Sigmoid colon (tissue), 4 donors: ENCODE measurements around the gene RCOR1.

Source experiments
- CTCF ChIP-seq, 4 experiments: fragments of 450-650 bp in 3 of 4; fragments of 200-600 bp in 1 of 4; IDR thresholded peaks; one replicate each; pipeline ENCODE4 v1.5.1; 2016 to 2019; ENCODE audit warnings: antibody characterized with exemption in 4 of 4, mild to moderate bottlenecking in 3 of 4, moderate library complexity in 2 of 4
- EP300 ChIP-seq, 4 donors: sonication (generic); formaldehyde crosslinking; IDR thresholded peaks; one replicate each; pipeline ENCODE4 v1.6.1; 2017; ENCODE audit warnings: antibody characterized with exemption in 4 of 4
- POLR2A ChIP-seq, 2 donors: fragments of 450-650 bp; IDR thresholded peaks; one replicate each; pipeline ENCODE4 v1.6.1; 2016; ENCODE audit warnings: antibody characterized with exemption in 2 of 2, mild to moderate bottlenecking in 2 of 2, moderate library complexity in 2 of 2

GRCh38 chr14:102717276-102717675 is 124.8 kb downstream of the RCOR1 start:
- TF ChIP-seq CTCF (IDR thresholded peaks at IDR 0.05): no peak
- no peak for TF ChIP-seq EP300 (IDR thresholded peaks at IDR 0.05)
- TF ChIP-seq POLR2A (IDR thresholded peaks at IDR 0.05): no peak
